Right renal pelvis (tissue), 4 donors: ENCODE data around the gene STK32B. TPM values are rescaled to one million over a fixed set of nuclear protein-coding genes. Genes with fewer than 3 reads are reported as not detected.

Experiments
- DNase-seq, 4 donors: peaks; one replicate each; pipeline ENCODE4 v3.0.0-alpha.2; 2013; ENCODE audit warnings: low read depth in 4 of 4, low spot score in 3 of 4, missing footprints in 1 of 4
- polyA plus RNA-seq, 4 donors: library from polyadenylated mRNA; unstranded; fragments of 120-200 nt; gene quantifications; one replicate each; pipeline ENCODE4 v1.2.1, GENCODE V29; 2013; ENCODE audit not compliant: insufficient read length in 4 of 4

The STK32B gene
- polyA plus RNA-seq, 4 donors = 8.9 to 13.5 (median 9.7) TPM

GRCh38 chr4:5544762-5545161, 493.5 kb downstream of the STK32B start:
- DNase-seq = no peak

GRCh38 chr4:5545271-5545670, 494.0 kb downstream of the STK32B start:
- no peak for DNase-seq

- DNase-seq = no peak
Observed at GRCh38 chr4:5547651-5548249, 496.5 kb downstream of the STK32B start.

Other genes with a start within 250 kb of the STK32B start
- 1 to 10 TPM in 2 of 4 donors, under 1 TPM in 2; 0.79 to 1.1 (median 0.98) TPM for gene MSX1, start 191.8 kb upstream of the STK32B start, polyA plus RNA-seq
- gene CYTL1, start 32.0 kb upstream of the STK32B start, polyA plus RNA-seq = 10 to 100 TPM in 1 of 4 donors, 1 to 10 TPM in 3; 8.9 to 11.6 (median 9.6) TPM